B cell (primary cell): Measurements from ENCODE around the gene IL1RN.

Experiments
- EZH2 ChIP-seq: IDR thresholded peaks from 2 replicates; pipeline ENCODE4 v1.6.1; 2012; ENCODE audit warnings: borderline replicate concordance, low read depth, mild to moderate bottlenecking, moderate library complexity, low read length; ENCODE audit not compliant: insufficient read depth, poor library complexity, severe bottlenecking
- TF ChIP-seq, protein P1 (sequence below): fragments of 200-600 bp; IDR thresholded peaks from one replicate; pipeline ENCODE4 v1.8.0; 2022; ENCODE audit warnings: antibody characterized with exemption, mild to moderate bottlenecking

DNA sequence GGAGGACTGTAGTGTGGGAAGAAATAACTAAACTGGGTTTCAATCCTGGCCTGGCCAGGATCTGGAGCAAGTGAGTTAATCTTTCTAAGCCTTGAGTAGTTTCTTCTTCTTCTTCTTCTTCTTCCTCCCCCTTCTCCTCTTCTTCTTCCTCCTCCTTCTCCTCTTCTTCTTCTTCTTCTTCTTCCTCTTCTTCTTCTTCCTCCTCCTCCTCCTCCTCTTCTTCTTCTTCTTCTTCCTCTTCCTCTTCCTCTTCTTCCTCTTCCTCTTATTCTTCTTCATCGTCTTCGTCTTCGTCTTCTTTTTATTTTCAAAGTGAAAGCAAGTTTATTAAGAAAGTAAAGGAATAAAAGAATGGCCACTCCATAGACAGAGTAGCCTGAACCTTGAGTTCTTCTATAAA lies 6.5 kb upstream of the IL1RN start:
- TF ChIP-seq, protein P1, sequence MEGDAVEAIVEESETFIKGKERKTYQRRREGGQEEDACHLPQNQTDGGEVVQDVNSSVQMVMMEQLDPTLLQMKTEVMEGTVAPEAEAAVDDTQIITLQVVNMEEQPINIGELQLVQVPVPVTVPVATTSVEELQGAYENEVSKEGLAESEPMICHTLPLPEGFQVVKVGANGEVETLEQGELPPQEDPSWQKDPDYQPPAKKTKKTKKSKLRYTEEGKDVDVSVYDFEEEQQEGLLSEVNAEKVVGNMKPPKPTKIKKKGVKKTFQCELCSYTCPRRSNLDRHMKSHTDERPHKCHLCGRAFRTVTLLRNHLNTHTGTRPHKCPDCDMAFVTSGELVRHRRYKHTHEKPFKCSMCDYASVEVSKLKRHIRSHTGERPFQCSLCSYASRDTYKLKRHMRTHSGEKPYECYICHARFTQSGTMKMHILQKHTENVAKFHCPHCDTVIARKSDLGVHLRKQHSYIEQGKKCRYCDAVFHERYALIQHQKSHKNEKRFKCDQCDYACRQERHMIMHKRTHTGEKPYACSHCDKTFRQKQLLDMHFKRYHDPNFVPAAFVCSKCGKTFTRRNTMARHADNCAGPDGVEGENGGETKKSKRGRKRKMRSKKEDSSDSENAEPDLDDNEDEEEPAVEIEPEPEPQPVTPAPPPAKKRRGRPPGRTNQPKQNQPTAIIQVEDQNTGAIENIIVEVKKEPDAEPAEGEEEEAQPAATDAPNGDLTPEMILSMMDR = no peak
- no peak for TF ChIP-seq EZH2
